HG03558 (cell line): ENCODE results near the gene DNAH8.
"Not testable (repeated sequence)": the region's sequence is repeated elsewhere in the genome, so short reads cannot be mapped to it uniquely, and the experiment has no call there.

Source experiments
- ATAC-seq: cut with Tn5 transposase; IDR thresholded peaks from one replicate; pipeline ENCODE4 v1.9.1; 2021; ENCODE audit warnings: moderate number of reproducible peaks; ENCODE audit not compliant: unreplicated experiment; ENCODE audit errors: extremely low read depth

DNAH8 gene

DNA sequence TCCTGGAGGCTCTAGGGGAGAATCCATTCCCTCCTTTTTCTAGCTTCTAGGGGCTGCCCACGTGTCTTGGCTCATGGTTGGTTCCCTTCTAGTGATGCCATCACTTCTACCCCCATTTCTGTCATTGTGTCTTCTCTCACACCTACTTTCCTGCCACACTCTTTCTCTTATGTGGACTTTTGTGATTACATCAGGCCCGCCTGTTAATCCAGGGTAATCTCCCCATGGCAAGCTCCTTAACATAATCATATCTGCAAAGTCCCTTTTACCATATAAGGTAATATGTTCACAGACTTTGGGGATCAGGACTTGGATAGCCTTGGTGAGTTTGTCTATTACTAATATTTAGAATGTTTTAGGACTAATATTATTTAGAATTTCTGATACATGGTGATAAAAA lies 111.9 kb downstream of the DNAH8 start:
- ATAC-seq, result no peak

DNA sequence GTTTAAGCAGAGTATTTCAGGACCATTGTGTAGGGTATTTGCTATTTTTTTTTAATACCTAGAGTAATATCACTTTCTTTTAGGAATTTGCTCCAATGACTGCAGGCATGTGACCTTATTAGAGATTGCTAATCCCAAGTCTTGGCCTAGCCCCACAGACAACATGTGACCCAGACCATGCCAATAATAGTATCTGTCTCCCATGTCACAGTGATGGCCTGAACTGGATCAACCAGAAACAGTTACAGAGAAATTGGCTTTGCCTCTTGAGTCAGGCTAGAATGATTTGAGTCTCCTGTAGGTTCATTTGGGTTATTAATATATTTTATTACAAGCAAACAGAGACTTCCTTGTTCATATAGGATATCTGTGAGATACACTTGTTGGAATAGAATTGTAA lies 116.8 kb downstream of the DNAH8 start:
- no peak for ATAC-seq

DNA sequence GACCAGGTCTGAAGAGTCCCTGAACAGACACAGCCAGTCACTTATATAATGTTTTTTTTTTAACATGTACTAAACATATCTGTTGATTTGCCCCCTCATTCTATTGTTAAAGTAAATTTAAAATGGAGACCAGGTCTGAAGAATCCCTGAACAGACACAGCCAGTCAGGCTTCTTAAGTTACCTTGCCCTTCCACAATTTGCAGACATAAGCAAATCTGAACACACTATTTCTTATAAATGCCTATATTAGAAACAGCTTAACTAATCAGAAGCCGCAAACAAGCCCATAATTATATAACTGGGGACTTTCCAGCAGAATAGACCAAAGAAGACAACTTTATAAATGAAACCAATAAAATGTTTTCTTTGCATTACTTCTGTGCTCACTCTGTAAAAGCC lies 118.2 kb downstream of the DNAH8 start:
- no peak for ATAC-seq

DNA sequence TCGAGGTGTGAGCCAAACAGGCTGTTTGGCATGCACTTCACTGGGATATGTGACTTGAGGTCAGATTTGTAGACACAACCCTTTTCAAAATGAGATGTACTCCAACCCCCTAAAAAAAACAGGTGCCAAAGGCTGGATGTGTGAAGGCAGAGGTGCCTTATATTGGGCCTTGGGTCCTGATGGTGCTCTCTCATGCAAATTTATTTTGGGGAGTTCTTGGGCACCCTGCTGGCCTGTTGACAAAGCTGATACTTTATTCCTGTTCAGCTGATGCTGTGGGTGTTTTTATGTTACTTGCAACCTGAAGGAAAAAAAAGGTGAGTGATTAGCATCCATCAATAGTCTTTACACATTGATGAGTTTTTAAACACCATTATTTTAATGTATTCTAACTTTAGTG lies 121.5 kb downstream of the DNAH8 start:
- ATAC-seq, result no peak

DNA sequence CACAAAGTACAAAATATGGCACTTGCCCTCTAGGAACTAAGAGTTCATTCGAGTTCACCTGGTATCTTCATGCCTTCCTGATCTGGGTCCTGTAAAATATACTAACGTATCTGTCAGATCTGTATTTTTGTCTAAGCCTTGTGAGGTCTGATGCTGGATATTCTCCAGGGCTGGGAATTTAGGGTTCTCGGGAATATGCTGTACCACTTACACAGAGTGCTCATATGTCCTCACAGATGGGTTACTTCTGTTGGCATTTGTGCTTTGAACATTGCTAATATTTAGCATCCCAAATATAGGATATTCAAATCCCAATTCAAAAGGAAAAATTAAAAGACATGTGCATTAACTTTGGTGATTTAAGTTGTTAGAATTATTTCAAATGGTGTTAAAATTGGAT lies 122.0 kb downstream of the DNAH8 start:
- no peak for ATAC-seq

DNA sequence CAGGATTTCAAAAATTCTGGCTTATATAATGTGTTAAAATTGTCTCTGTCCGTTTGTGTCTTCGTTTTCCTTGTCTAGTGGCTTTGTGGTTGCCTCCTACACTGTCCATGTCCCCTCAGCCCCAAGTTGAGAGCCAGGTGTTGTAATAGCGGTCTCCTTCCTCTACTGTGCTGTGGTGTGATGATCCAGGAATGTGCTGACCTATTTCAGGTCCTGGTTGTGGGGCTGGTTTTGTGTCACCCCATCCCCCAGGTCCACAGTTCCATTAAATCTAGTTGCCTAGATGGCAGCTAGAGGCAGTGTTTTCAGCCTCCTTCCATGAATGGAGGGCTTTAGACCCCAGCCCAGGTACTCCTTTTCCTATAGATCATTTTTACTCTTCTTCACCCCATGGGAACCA lies 128.7 kb downstream of the DNAH8 start:
- ATAC-seq, result no peak

DNA sequence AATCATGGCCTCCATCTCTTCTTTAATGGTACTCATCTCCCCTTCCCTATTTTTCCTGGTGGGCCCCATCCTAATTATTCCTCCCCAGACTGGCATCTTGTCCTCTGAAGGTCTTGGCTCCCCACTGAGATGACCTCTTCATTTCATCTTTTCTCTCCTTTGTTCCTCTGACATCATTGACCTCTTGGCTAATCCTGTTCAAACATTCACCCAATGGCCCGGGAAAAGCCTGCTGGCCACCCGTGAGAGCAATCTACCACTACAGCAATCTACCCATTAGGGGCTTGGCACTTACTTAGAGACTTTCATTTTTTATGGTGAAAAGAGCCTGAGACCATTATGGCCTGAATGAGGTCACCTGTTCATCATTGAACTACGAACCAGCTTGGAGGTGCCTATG lies 130.8 kb downstream of the DNAH8 start:
- ATAC-seq, result no peak

DNA sequence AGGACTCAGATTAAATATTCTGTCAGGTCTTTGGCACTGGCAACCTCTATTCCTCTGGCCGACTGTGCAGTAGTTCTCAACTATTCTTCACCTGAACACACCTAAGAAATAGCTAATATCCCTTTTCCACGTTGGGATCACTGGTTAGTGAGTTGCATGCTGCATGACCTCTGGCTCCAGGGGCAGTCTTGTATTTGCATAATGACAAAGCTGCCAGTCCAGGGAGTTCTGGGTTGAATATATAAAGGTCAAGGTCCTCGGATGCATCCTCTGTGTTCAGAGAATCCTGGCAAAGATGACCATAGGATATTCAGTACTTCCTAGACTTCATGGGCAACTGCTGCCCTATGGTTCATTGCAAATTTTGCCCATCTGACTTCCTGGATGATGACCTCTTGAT lies 131.2 kb downstream of the DNAH8 start:
- no peak for ATAC-seq

DNA sequence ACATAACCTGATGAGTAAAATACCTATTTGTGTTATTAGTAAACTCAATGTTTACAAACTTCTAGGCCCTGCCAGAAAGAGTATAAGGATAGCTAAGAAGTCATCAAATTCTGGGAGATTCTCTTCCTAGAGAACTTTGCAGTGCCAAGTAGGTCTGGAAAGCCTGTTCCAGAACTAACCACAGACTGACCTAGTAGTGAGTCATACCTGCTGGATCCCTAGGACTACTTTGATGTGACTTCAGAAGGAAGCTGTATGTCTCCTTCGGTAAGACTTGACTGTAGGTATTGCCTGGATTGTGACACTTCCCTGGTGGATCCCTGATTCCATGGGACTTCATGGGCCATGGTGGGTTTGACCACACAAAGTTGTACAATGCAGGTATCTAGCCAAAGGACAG lies 131.7 kb downstream of the DNAH8 start:
- ATAC-seq, result no peak

DNA sequence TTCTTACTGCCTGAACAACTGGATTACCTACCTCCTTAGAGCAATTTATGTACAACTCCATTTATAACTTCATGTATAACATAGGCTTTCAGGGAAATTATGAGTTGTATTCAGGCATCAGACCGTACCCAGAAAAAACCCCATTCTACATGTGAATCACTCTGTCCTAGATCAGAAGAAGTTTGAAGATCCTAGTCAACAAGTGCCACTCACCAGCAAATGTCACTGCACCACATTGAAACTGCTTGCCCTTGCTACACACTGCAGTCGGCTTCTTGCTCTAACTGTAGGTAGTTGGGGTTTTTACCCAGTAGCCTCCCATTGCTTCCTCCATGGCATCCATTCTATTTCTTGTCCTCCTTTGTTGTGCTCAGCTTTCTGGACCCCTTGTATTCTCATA lies 132.4 kb downstream of the DNAH8 start:
- no peak for ATAC-seq

DNA sequence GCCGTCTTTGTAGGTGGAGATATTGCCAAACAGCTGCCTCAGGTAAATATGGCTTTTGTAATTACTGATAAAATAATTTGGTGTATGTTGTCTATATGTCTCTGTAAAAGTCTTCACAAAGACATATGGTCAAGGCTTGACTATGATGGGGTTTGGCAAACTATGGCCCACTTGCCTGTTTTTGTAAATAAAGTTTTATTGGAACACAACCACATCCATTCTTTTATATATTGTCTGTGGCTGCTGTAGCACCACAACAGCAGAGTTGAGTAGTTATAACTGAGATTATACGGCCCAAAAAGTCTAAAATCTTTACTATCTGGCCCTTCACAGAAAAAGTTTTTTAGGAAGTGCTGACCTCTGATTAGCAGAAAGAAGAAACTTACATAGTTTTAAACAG lies 133.6 kb downstream of the DNAH8 start:
- ATAC-seq, result no peak

DNA sequence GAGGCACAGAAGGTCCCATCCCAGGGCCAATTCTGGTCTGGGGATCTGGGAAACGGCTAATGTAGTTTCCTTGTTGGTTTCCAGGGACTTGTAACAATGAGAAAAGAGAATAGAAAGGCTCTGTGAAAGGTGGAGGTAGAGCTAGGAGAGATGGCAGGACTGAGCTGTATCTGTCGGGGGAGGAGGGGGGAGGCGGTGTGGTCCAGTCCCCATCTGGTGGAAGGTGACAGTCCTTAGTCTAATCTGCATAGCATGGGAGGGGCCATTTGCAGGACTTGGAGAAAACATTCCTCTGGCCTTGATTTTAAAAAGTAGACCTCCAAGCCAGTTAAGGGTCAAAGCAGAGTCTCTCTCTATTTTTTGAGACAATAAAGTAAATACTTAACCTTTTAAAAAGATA lies 137.1 kb downstream of the DNAH8 start:
- no peak for ATAC-seq

DNA sequence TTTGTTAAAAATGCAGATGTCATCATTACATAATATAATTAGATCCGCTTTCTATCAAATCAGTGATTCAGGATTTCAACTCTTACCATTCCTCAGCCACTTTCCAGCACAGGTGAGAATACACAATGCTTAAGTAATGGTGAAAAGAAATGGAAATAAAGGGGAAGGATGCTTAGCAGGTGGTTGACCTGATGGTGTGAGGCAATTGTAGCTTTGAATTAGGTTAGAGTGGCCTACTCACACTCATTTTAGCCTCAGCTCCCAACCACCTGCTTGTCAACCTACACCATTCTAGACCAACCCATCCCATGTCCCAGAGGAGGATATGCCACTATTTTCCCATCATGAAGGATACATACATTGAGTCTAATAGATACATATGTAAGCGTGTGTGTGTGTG lies 138.1 kb downstream of the DNAH8 start:
- ATAC-seq, result no peak

DNA sequence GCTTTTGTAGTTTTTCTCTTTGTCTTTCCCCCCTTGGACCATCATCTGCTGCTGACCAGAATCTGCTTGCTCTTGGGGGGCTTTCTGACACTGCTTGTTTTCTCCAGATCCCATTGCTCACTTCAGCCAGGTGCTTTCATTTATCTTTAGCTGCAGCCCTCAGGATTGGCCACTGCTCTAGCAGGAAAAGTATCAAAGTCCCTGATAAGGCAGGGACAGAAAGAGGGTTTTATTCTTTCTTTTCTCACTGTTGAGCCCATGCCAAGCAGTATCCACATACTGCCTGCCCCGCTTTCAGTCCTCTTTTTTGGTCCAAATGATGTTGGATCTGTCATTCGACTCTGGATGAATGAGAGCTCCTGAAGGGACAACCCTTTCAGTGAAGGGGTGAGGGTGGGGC lies 141.4 kb downstream of the DNAH8 start:
- ATAC-seq, result no peak

DNA sequence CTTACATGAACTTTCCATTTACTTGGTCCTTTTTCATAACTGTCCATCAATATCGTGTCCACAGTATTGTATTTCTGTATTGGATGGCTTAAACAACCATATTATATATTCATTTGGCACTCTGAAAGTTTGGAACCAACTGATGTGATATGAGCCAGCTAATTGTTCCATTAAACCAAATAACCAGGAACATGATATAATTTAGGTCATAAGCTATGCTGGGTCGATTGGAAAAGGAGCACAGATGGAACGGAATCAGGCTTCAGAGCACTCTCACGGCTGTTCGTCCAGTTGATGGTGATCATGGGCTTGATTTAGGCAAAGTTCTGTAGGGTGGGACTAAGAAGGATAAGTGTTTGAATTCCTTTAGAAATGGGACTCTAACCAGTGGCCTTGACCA lies 142.7 kb downstream of the DNAH8 start:
- ATAC-seq, result no peak

DNA sequence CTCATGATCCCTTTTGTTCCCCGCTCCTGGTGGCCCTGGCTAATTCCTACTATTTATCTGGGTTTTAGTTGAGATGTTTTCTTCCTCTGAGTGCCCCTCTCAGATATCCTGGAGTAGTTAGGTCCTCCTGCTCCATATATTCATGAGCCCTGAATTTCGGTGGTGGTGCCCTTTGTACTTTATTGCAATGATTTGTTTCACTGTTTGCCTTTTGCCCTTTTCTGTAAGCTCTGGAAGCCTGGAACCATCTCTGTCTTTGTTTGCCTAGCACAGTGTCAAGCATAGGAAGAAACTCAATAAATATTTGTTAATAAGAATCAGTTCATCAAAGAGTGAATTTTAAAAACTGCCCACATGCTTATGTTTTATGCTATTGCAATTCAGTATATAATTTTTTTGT lies 144.9 kb downstream of the DNAH8 start:
- ATAC-seq, result no peak

DNA sequence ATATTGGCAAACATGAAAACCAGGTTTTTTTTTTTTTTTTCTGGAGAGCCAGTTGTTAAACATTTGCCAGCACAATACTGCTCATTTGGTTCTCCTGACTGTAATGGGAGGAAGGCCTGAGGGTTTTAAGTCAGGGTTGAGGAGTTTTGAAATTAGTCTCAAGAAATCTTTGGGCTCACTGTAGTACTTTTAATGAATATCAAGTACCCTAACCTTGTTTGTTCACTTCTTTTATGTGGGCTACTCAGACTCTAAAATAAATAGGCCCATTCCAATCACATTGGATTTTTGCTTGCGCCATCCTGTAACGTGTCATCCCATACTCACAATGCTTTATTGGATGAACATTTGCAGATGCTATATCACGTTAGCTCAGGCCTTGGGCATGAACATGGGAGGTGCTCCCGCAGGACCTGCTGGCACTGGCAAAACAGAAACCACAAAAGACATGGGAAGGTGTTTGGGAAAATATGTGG lies 146.9 kb downstream of the DNAH8 start:
- ATAC-seq, result no peak

DNA sequence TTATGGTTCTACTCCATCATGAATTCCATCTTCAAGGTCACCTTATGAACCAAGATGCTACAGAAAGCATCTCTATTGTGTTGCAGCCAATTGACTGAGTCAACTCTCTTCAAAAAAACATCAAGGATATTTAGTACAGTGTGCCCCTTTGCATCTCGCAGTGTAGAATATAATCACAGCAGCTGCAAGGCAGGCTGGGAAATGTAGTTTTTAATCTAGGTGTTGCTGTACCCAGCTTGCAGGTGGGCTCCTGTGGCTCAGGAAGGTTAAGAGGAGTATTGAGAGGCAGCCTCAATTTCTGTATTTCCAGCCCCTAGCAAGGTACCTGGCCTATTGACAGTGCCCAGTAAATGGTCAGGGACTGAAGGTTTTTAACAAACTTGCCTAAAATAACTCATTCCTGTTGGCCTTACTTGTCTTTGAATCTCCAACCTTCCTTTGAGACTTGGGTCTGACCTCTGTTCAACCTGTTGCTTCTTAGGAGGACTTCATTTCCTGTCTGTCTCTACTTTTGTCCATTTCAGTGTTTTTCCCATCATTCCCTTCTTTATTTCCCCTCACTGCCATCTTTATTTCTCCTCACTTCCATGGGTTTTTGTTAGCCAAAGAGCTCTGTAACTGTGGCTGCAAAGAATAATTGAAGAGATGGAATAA lies 150.5 kb downstream of the DNAH8 start:
- no peak for ATAC-seq

DNA sequence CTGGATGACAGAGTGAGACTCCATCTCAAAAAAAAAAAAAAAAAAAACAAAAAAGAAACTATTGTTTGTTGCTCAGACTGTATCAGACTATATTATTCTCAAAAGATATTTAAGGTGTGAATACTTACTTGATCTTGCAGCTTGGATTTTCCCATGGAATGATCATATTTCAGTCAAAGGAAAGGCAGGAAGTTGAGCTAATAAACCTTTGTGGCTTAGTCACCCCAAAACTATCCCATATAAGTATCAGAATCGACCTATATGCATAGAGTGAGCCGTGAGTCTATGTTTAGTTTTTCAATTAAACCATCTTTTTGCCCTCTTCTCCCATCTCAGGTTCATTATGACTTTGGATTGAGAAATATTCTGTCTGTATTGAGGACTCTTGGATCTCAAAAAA lies 152.6 kb downstream of the DNAH8 start:
- no peak for ATAC-seq

DNA sequence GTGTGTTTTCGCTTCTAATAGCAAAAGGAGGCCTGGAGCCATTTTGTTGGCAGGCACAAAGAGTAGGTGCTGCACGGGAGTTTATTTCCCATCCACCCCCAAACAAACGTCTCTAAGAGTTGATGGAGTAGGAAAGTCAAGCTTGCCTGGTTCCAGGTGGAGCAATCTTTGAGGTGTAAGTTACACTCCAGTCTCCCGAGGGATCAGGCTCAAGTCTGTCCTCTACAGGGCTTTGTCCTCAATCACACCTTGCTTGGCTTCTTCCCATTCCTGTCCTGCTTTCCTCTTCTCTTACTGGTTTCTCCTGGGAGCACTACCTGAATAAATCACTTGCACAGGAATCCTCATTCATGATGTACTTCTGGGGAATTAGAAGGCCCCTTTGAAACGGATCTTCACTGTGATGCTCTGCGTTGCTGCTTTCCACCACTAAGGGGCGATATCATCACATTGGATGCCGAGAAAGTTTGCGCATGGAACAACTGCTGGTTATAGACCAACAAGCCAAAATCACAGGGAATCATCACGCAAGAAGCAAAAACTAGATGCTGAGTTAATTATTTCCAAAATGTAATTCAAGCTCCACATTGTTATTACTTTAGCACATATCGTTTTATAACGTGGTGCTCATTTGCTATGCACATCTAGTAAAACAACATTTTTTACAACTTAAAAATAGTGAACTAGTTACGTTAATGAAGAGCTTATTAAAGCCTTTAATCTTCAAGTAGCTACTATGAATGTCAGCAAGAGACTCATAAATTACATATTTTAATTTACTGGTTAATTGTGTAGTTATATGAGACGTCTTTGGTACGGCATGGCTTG lies 156.8 kb downstream of the DNAH8 start:
- no peak for ATAC-seq

DNA sequence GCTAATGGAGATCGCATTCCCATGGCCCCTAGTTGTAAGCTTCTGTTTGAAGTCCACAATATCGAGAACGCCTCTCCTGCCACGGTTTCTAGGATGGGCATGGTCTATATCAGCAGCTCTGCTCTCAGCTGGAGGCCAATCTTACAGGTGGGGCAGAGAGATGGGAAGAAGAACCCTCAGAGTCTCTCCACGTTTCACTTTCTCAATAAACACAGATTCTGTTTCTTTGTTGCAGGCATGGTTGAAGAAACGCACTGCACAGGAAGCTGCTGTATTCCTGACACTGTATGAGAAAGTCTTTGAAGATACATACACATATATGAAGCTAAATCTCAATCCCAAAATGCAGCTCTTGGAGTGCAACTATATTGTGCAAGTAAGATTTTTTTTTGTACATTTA lies 157.9 kb downstream of the DNAH8 start:
- no peak for ATAC-seq

DNA sequence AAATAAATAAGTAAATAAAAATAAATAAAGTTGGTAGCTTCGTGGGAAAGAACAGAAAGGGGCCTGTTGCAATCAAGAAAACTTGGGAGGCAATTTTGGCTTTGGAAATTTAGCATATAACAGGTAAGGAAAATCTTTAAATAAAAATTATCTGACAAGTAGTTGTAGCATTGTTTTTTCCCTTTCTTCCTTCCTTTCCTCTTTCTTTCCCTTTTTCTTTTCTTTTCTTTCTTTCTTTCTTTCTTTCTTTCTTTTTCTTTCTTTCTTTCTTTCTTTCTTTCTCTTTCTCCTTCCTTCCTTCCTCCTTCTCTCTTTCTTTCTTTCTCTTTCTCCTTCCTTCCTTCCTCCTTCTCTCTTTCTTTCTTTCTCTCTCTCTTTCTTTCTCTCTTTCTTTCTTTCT lies 158.7 kb downstream of the DNAH8 start:
- ATAC-seq, result not testable (repeated sequence)
